Esophagus squamous epithelium (tissue), 4 donors: ENCODE measurements around the gene MAML3.

Experiments used
- CTCF ChIP-seq, 6 experiments: fragments of 450-650 bp in 4 of 6; fragments of 200-600 bp in 2 of 6; sonication (generic) in 2 of 6; IDR thresholded peaks; one replicate each; pipeline ENCODE4 v1.5.1; 2016 to 2019; ENCODE audit warnings: antibody characterized with exemption in 6 of 6, mild to moderate bottlenecking in 4 of 6, moderate library complexity in 4 of 6
- POLR2A ChIP-seq, 4 donors: fragments of 450-650 bp; IDR thresholded peaks; one replicate each; pipeline ENCODE4 v1.6.1; 2017; ENCODE audit warnings: antibody characterized with exemption in 4 of 4, mild to moderate bottlenecking in 4 of 4, moderate library complexity in 3 of 4

- TF ChIP-seq POLR2A (IDR thresholded peaks at IDR 0.05) (no peak), CTCF (IDR thresholded peaks at IDR 0.05) (no peak)
Observed at GRCh38 chr4:139790291-139790690, 363.7 kb downstream of the MAML3 start.
